NOMO-1 treated with dmso at 0.1 percent for 144 hours (cell line): Measurements from ENCODE around the gene CTDP1.

ENCODE experiments used
- DNase-seq: peaks from one replicate; lab custom pipeline; 2025; ENCODE audit not compliant: unreplicated experiment; lab: John Stamatoyannopoulos, UW

CTDP1 gene

DNA sequence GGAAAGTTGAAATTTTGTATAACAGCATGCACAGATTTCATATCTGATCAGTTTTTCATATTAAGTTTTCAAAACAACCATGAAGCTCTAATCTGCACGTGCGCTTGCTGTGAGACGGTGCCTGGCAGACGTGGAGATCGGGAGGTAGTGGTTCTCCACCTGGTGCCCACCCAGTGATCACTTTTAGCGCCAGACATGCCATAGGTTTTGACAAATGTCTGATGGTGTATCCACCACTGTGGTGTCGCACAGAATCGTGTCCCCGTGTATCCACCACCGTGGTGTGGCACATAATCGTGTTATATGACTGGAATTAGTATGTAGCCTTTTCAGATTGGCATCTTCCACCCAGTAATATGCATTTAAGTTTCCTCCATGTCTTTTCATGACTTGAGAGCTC, 77.2 kb downstream of the CTDP1 start:
- no peak for DNase-seq

DNA sequence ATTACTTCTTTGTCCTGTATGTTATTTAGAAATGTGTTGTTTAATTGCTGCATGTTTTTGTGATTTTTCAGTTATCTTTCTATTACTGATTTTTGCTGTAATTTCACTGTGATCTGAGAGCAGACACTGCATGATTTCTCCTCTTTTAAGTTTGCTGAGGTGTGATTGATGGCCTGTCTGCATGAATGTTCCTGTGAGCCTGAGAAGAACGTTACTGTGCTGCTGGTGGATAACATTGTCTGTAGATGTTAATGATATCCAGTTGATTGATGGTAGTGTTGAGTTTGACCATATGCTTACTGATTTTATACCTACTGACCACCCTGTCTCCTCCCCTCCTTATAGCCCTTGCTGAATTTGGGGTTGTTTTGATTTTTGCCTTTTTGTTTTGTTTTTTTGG, 80.7 kb downstream of the CTDP1 start:
- DNase-seq, result no peak

DNA sequence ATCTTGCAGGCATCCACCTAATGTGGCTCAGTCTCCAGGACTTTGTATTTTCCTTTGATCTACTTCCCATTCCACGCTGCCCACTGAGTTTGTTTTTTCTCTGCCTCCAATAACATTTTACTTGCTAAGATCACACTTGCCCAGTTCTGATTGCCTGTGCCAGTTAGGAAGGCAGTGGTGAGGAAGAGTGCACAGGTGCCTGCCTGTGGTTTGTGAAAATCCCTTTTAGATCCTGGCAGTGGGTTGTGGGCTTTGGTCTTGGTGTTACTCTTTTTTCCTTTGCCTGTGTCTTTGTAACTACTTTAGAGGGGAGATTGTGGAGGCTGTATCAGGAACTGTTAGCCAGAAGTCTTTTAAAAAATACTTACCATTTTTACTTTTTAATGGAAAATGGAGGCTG, 81.3 kb downstream of the CTDP1 start:
- no peak for DNase-seq

DNA sequence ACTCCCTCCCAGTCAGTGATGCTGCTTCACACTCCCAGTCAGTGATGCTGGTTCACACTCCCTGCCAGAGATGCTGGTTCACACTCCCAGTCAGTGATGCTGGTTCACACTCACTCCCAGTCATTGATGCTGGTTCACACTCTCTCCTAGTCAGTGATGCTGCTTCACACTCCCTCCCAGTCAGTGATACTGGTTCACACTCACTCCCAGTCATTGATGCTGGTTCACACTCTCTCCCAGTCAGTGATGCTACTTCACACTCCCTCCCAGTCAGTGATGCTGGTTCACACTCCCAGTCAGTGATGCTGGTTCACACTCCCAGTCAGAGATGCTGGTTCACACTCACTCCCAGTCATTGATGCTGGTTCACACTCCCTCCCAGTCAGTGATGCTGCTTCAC, 83.8 kb downstream of the CTDP1 start:
- DNase-seq, result no peak

DNA sequence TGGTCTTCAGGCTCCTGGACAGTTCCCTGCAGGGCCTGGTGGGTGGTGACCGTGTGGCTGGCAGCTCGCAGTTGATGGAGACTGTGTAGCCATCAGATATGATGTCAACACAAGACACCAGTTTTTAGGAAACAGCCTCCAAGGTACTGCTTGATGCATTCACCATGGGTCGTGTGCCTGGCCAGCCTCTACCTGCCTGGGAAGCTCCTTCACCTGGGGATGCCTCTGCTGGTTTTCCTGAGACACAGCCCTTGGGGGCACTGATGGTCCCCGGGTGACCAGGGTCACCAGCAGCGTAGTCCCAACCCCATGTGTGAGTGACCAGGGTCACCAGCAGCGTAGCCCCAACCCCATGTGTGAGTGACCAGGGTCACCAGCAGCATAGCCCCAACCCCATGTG, 84.5 kb downstream of the CTDP1 start:
- no peak for DNase-seq

DNA sequence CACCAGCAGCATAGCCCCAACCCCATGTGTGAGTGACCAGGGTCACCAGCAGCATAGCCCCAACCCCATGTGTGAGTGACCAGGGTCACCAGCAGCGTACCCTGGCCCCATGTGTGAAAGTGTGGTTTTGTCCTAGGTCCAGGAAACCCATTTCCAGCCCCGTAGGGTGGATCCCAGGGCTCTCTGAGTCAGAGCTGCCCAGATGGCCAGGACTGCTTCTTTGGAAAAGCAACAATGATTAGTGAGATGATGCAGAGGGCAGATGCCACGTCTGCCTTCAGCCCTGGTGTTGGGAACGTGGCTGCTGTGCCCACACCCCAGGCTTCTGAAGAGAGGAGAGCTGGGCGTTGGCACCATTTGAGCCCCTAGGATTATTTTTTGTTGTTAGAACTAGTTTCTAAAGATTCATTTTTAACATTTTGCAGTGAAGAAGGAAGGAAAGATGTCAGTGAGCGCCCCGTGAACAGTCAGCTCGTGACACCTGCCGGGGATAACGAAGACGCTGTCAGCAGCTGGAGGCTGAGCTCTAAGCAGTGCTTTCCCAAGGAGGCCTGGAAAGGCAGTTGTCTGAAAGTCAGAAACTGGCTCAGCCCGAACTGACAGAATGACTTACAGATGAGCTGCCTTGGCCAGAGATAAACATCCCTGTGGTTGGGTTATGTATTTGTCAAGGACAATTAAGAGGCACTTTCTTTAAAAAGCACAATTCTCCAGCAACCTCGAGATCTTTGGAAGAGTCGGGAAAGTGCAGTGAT, 86.1 kb downstream of the CTDP1 start:
- no peak for DNase-seq

DNA sequence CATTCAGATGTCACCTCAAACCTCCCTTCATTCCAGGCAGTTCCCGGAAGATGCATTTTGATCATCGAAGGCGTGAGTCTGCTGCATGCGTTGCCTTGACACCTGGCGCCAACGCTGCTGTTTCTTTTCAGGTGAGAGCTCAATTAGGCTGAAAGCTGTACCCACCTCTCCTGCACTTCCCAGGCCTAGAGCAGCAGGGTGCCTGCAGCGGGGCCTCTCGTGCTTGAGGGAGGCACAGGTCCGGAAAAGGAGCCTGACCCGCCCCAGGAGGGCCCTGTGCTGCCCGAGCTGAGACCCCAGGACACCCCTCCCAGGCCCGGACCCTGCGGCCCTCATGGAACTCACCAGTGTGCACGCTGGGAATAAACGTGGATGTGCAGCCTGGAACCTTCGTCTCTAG, 86.7 kb downstream of the CTDP1 start:
- no peak for DNase-seq

DNA sequence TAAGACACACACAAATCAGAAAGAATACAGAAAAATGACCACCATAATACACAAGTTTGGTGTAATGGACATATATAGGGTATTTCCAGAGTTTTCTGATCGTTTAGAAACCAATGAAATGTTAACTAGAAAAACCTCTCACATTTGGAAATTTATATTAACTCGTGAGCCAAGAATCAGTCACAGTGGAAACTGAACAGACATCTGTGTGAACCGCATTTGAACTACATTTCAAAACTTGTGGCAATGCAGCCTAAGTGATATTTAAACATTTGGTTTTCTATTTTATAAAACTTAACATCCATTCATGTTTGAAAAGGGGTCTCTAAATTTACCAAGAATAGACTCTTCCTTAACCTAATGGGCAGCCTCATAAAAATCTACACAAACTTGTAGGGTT, 89.1 kb downstream of the CTDP1 start:
- DNase-seq, result no peak

DNA sequence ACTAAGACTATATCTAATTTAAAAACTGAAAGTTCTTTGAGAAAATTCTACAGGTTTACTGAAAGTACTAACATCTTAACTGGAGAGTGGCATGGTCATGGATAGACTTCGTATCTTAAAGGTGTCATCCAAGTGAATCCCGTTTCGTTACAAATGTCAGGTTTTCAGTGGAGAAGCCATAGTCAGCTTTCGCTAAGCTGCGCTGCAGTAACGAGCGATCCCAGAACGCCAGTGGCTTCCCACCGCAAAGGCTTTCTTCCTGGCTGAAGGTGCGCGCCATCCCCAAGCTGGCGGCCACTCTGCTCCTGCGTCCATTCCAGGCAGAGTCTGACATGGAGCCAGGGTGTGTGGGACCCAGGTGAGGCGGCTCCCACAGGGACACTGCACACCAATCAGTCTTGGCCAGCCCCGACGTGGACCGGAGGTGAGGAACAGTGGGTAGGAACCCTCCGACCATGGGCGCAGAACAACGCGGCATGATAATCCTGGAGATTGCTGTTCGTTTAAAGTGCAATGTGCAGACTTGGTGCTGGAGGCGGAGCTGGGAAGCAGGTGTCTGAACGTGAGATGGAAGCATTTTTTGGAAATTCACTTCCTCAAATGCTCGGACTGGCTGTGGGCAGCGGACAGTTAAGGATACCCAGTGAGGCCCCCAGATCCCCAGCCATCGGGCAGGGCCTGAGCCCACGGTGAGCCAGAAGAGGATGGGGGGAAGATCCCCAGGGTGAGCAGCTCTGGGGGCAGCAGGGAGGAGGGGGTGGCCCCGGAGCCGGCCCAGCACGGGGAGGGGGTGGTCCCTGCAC, 90.3 kb downstream of the CTDP1 start:
- DNase-seq, result no peak

DNA sequence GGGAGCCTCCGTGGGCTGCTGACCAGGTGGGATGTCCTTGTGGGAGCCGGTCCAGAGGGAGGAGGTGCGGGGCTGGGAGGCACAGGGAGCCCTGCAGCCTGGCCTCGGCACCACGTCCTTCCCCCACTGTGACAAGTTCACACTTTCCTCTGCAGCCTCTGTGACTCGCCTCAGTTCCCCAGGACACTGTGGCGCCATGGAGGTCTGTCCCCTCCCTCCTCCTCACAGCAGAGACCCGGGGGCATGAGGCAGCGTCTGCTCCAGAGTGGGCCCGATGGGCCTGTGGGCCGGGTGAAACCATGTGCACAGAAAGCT, 90.9 kb downstream of the CTDP1 start:
- no peak for DNase-seq

DNA sequence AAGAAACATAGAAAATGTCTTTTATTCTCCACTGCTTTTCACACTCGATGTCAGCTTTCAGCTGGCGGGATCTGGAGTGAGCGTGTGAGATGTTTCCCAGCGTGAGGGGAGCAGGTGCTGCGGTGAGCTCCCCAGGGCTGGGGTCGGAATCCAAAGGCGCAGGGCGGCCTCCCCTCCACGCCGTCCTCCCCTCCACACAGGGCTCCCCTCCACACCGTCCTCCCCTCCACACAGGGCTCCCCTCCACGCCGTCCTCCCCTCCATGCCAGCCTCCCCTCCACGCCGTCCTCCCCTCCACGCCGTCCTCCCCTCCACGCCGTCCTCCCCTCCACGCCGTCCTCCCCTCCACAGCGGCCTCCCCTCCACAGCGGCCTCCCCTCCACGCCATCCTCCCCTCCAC, 91.2 kb downstream of the CTDP1 start:
- DNase-seq, result no peak

DNA sequence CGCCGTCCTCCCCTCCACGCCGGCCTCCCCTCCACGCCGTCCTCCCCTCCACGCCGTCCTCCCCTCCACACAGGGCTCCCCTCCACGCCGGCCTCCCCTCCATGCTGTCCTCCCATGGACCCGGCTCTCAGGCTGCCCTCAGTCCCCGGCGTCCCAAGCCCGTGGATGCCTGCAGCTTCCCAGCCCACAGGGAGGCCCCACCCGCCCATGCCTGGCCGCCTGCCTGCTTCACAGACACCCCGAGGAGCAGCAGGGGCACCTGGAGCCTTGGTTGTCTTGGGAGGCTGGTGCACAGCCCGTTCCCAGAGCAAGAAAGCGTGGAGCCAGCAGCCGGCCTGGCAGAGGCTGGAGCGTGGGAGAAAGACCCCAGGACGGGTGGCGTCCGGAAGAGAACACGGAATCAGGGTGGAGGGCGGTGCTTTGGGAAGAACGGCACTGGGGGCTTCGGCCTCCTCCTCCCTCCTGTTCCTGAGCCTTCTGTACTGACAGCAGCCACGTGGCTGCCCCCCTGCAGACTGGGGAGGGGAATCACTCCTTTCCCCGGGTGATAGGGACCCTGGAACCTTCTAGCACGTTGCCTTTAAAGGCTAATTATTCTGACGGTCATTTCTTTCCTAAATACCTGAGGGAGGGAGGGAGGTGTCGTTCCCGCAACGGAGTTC, 92.0 kb downstream of the CTDP1 start:
- DNase-seq, result no peak

DNA sequence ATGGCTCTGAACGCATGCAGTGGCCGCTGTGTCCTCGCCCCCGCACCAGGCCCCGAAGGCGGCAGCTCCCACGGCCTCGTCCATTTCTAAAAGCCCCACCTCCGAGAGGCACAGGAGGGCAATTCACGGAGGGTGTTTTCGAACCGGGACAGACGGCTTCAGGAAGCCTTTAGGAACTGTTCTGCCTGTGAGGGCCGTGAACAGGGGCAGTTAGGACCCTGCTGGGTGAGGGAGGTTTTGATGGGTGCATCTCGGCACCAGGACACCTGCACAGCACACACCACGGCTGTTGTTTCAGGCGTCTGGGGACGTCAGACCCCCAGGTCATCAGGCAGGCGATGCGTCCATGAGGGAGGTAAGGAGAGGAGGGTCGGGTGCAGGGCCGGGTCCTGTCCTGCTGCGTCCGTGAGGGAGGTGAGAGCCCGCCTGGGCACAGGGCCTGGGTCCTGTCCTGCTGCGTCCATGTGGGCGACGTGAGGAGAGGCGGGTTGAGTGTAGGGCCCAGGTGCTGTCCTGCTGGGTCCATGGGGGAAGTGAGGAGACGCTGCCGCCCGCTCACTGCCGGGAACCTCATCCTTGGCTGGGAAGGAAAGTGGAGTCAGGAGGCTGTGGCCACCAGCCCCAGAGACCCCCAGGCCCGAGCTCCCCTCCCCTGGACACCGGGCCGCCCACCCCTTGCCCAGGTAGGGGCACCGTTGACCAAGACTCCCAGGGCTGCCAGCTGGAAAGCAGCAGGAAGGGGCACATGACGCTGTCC, 92.7 kb downstream of the CTDP1 start:
- DNase-seq, result no peak

DNA sequence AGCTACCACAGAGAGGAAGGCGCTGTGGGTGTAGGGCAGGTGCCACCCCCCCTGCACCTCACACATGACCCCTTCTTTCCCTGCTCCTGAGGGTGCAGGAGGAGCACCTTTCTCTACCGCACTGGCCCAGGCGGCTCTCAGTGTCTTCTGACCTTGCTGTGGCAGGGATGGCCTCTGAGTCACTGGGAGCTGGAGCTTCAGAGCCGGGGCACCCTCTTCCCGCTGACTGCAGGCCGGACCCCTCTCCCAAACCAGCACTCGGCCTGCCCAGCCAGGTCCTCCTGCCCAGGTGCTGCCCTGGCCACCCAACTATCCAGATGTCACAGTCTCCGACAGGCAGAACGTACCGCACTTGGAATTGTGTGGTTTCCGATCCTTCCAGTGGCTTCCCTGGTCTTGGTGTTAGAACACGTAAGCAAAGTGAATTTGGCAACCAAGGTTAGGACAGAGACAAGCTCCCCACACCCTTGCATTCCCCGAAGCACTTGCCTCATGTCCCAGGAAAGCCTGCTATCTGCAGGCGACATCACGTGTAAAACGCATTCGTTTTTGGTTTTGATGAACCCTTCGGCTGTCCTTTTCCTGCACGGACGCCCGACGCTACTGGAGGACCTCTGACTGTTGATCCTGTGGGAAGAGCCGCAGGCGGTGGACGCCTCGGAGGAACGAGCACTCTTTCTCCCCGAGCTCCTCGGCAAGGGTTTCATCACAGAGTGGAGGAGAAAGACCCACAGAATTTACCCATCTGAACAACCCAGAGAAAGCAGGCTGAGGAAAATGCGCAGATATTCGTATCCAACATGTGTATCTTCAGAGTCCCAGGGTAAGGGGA, 93.5 kb downstream of the CTDP1 start:
- no peak for DNase-seq

DNA sequence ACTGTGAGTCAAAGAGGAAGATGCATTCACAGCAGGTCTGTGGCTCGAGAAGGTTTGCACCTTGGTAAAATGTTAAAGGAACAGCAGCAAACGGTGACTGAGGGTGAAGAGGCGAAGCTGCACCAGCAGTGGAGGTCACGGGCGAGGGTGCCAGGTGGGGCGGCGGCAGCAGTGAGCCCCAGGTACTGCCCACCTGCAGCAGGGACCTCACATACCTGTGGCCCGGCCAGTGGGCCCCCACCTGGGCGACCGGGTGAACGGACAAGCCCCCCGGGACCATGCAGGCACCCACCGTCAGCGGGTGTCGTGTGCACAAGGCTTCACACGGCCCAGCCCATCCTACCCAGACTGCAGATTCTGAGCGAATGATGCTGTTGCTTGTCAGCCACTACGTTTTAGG, 94.5 kb downstream of the CTDP1 start:
- DNase-seq, result no peak

DNA sequence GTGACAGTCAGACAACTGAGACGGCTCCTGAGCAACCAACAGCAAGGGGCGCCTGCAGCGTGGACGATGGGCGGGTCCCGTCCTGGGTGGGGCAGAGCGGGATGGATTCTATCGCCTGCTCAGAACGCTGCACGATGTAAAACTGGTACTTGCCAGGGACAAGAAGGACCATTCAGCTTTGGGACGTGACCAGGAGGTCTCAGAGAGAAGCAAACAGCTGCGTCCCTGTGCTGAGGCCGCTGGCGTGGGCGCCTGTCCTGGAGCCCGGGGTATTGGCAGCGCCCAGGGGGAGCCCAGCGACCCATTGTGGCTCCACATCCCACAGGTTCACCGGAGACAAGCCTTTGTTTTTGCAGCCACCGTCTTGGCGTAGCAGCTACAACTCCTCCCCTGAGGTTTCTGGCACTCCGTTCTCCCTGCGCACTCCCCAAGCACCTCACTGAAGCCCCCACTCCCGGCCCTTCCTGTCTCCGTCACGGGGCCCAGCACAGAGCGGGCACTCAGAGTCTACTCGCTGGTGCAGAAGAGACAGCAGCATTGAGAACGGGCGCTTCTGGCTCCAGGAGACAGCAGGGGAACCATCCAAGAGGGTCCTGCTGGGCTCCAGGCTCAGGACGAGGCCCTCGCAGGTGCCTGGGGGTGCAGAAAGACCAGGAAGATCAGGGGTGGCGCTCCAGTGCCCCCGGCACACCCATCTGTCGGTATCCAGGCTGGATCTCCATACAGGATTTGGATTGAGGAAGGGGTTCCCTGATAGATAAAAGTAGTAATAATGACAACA, 96.0 kb downstream of the CTDP1 start:
- DNase-seq, result no peak

DNA sequence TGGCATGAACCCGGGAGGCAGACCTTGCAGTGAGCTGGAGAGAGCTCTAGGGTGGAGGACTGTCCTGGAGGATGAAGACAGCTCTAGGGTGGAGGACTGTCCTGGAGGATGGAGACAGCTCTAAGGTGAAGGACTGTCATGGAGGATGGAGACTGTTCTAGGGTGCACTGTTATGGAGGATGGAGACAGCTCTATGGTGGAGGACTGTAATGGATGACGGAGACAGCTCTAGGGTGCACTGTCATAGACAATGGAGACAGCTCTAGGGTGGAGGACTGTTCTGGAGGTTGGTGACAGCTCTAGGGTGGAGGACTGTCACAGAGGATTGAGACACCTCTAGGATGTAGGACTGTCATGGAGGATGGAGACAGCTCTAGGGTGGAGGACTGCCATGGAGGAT, 97.1 kb downstream of the CTDP1 start:
- no peak for DNase-seq

DNA sequence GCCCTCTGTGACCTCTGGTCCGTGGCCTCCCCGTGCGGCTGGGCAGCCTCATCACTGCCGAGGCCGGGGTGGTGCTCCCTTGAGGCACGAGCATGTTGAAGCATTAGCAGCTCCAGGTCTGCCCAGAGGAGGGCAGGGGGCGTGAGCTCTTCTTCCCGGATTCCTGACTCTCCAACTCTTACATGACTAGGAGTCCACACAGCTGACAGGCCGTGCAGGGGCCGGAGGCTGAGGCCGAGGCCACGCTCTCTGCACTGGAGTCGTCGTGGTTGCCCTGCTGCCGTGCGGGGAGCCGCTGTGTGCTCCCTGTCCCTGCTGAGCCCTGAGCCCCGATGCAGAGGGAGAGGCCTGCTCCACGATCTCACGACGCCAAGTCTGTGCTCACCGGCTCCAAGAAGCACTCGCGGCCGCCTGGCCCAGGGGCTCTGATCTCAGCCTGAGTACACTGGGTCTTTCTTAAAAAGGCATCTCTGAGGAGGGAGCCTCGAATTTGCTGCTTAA, 98.7 kb downstream of the CTDP1 start:
- DNase-seq, result no peak

DNA sequence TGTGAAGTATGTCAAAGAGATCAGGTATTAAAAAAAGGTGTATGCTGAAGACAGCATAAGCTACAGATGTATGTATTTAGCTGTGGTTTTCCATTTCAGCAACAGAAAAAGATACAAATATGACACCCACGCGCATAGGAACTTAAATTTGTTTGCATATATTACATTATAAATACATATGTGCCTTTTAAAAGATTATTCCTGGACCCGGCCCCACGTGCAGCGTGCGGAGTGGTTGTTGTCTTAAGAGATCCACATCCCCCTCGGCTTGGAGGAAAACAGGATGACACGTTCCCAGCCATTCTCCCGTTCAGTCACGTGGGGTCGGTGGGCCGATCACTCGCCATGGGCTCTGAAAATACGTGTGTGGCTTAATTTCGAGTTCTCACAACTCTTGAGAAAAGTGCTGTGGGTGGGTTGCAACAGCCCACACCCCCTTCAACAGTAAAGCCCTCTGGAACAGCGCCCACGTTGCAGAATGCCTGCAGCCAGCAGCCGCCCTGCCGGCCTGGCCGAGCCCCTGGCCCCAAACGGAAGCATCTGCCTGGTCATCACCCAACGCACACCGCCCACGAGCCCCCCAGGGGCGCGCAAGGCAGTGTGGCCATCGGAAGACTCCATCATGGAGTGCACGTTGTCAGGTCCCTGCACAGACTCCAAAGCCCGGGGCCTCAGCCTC, 99.6 kb downstream of the CTDP1 start:
- DNase-seq, result no peak
